CD4-positive, alpha-beta memory T cell (primary cell): ENCODE measurements around the gene PDSS2. TPM values are rescaled to one million over a fixed set of nuclear protein-coding genes. Genes with fewer than 3 reads are reported as not detected.

Experiments used
- CTCF ChIA-PET: fragments of 350-600 bp; sonication (Branson Sonifier 250); formaldehyde crosslinking; loops from one replicate; lab custom pipeline; 2021; ENCODE audit warnings: inconsistent platforms; ENCODE audit not compliant: partially characterized antibody; lab: Charles Lee
- POLR2A ChIA-PET: fragments of 350-600 bp; sonication (Branson Sonifier 250); formaldehyde crosslinking; loops from one replicate; lab custom pipeline; 2021; ENCODE audit not compliant: partially characterized antibody; lab: Charles Lee
- DNase-seq, 5 donors: peaks; one replicate each; pipeline versions ENCODE4 v3.0.0 to v3.0.0-alpha.2; 2020 to 2022; ENCODE audit warnings: mixed read lengths in 1 of 5
- H3K27ac ChIP-seq: one replicate; pipeline ENCODE4 v1.7.0; 2013; ENCODE audit warnings: low read depth, low read length
- H3K27me3 ChIP-seq: 2 replicates; pipeline ENCODE4 v1.7.0; 2013; ENCODE audit warnings: mild to moderate bottlenecking, low read length, moderate library complexity; ENCODE audit not compliant: insufficient read depth
- H3K36me3 ChIP-seq: 2 replicates; pipeline ENCODE4 v1.7.0; 2013; ENCODE audit warnings: mild to moderate bottlenecking, low read length, moderate library complexity; ENCODE audit not compliant: insufficient read depth
- H3K4me1 ChIP-seq: 2 replicates; pipeline ENCODE4 v1.7.0; 2013; ENCODE audit warnings: mild to moderate bottlenecking, low read length, moderate library complexity; ENCODE audit not compliant: insufficient read depth
- H3K4me3 ChIP-seq, 2 donors: one replicate each; pipeline ENCODE4 v1.7.0; 2013; ENCODE audit warnings: low read length in 2 of 2, mild to moderate bottlenecking in 1 of 2
- H3K9me3 ChIP-seq, 2 donors: one replicate each; pipeline ENCODE4 v1.7.0; 2013; ENCODE audit warnings: low read length in 2 of 2, control low read depth in 1 of 2; ENCODE audit not compliant: control insufficient read depth in 1 of 2
- H3K27ac Mint-ChIP-seq, 7 donors: one replicate each; pipeline ENCODE4 v1.8.0; 2020 to 2021; ENCODE audit warnings: mixed read lengths in 7 of 7, mild to moderate bottlenecking in 6 of 7, inconsistent platforms in 3 of 7, moderate library complexity in 3 of 7
- H3K27me3 Mint-ChIP-seq, 2 donors: one replicate each; pipeline ENCODE4 v1.8.0; 2020 to 2021; ENCODE audit warnings: mixed read lengths in 2 of 2
- H3K36me3 Mint-ChIP-seq, 2 donors: one replicate each; pipeline ENCODE4 v1.8.0; 2020 to 2021; ENCODE audit warnings: mixed read lengths in 2 of 2, inconsistent platforms in 1 of 2, mild to moderate bottlenecking in 1 of 2
- H3K4me1 Mint-ChIP-seq, 4 donors: one replicate each; pipeline ENCODE4 v1.8.0; 2020 to 2021; ENCODE audit warnings: mixed read lengths in 4 of 4, mild to moderate bottlenecking in 1 of 4
- H3K4me3 Mint-ChIP-seq, 8 donors: one replicate each; pipeline ENCODE4 v1.8.0; 2020 to 2021; ENCODE audit warnings: mixed read lengths in 8 of 8, mild to moderate bottlenecking in 7 of 8, moderate library complexity in 6 of 8, inconsistent platforms in 3 of 8
- H3K9me3 Mint-ChIP-seq, 8 donors: one replicate each; pipeline ENCODE4 v1.8.0; 2020 to 2021; ENCODE audit warnings: mixed read lengths in 8 of 8, mild to moderate bottlenecking in 5 of 8, inconsistent platforms in 3 of 8, moderate library complexity in 1 of 8
- intact Hi-C: fragments of 100-400 bp; cut with micrococcal nuclease; formaldehyde crosslinking; loops from one replicate; pipeline ENCODE4 v1.15.1; 2023
- polyA plus RNA-seq, 2 donors: library from polyadenylated mRNA; unstranded; fragments of 300-500 nt; fragmentation: Illumina TruSeq; gene quantifications; one replicate each; pipeline ENCODE4 v1.2.3, GENCODE V29; 2021
- total RNA-seq, 2 experiments: library from RNA; stranded (reverse); gene quantifications; one replicate each; pipeline ENCODE4 v1.2.3, GENCODE V29; 2021

Gene PDSS2
- total and polyA plus RNA-seq, 4 experiments from 2014 or later = 10.0 to 14.3 (median 12.2) TPM

- Histone ChIP-seq H3K27me3 (no peaks in the 10 kb centered on the region), H3K4me1 (no peaks in the 10 kb centered on the region), H3K4me3 (no peak overlapping the region), H3K27ac (no peak overlapping the region), H3K36me3 (no peaks in the 10 kb centered on the region), H3K9me3 (no peaks in the 10 kb centered on the region)
- no peaks in the 10 kb centered on the region for H3K27me3 Mint-ChIP-seq
- ChIA-PET POLR2A (no interaction called here), CTCF (no interaction called here)
- H3K9me3 Mint-ChIP-seq = no peaks in the 10 kb centered on the region
- intact Hi-C loops = no loop called here
- H3K4me1 Mint-ChIP-seq = peaks cover 0 to 2% (median 0%) of the 10 kb centered on the region in 4 donors
- H3K27ac Mint-ChIP-seq = no peak overlapping the region
- no peak overlapping the region for H3K4me3 Mint-ChIP-seq
- no peak for DNase-seq
- peaks cover 0 to 10% of the 10 kb centered on the region in 2 donors for H3K36me3 Mint-ChIP-seq
These were observed 105.5 kb downstream of the PDSS2 start for GRCh38 chr6:107353773-107354382.

DNA sequence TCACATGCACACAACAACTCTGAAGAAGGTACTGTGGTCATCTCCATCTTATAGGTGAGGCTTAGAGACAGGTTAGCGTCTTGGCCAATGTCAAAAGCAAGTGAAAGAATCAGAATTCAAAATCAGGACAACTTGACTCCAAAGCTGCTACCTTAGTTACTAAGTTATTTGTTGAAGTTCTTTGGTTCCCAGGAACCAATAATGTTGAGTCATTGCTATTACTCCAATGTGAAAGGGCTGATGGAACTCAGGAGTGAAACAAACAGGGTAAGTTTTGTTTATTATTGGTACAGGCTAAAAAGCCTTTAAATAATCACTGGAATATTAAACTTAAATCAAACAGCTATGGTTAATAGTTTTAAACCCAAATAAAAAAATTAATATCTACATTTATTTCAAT lies 111.1 kb downstream of the PDSS2 start:
- H3K9me3 Mint-ChIP-seq = no peaks in the 10 kb centered on the region
- intact Hi-C loops = no loop called here
- no peak overlapping the region for H3K27ac Mint-ChIP-seq
- no peaks in the 10 kb centered on the region for H3K27me3 Mint-ChIP-seq
- Histone ChIP-seq H3K4me1 (no peaks in the 10 kb centered on the region), H3K27me3 (no peaks in the 10 kb centered on the region), H3K9me3 (no peaks in the 10 kb centered on the region), H3K27ac (no peak overlapping the region), H3K4me3 (no peak overlapping the region), H3K36me3 (no peaks in the 10 kb centered on the region)
- POLR2A ChIA-PET = no interaction called here
- peaks cover 0 to 3% (median under 1%) of the 10 kb centered on the region in 4 donors for H3K4me1 Mint-ChIP-seq
- no peak overlapping the region for H3K4me3 Mint-ChIP-seq
- DNase-seq = no peak
- CTCF ChIA-PET = no interaction called here
- peaks cover 0 to 6% of the 10 kb centered on the region in 2 donors for H3K36me3 Mint-ChIP-seq

- ChIA-PET CTCF (no interaction called here), POLR2A (no interaction called here)
- Mint-ChIP-seq H3K27me3 (no peaks in the 10 kb centered on the region), H3K27ac (peak overlapping the region in 1 of 7 donors; percentile 18), H3K9me3 (peaks cover 0 to 2% (median 0%) of the 10 kb centered on the region in 8 donors), H3K36me3 (peaks cover 0 to 6% of the 10 kb centered on the region in 2 donors), H3K4me1 (peaks cover 0 to 3% (median 1%) of the 10 kb centered on the region in 4 donors), H3K4me3 (no peak overlapping the region)
- H3K4me1 ChIP-seq = no peaks in the 10 kb centered on the region
- DNase-seq = no peak
- H3K27ac ChIP-seq = no peak overlapping the region
- H3K9me3 ChIP-seq = no peaks in the 10 kb centered on the region
- no peaks in the 10 kb centered on the region for H3K27me3 ChIP-seq
- no peak overlapping the region for H3K4me3 ChIP-seq
- intact Hi-C loops = no loop called here
- no peaks in the 10 kb centered on the region for H3K36me3 ChIP-seq
These were observed 114.0 kb downstream of the PDSS2 start for GRCh38 chr6:107345393-107345792.

- H3K9me3 Mint-ChIP-seq = peaks cover 0 to 2% (median 0%) of the 10 kb centered on the region in 8 donors
- H3K27me3 Mint-ChIP-seq = no peaks in the 10 kb centered on the region
These were observed 114.4 kb downstream of the PDSS2 start for GRCh38 chr6:107344981-107345380.

GRCh38 chr6:107344383-107344782 lies 115.0 kb downstream of the PDSS2 start:
- H3K4me1 Mint-ChIP-seq = peaks cover 0 to 3% (median 1%) of the 10 kb centered on the region in 4 donors
- peaks cover 0 to 2% (median 0%) of the 10 kb centered on the region in 8 donors for H3K9me3 Mint-ChIP-seq
- no peak overlapping the region for H3K4me3 Mint-ChIP-seq
- Histone ChIP-seq H3K9me3 (no peaks in the 10 kb centered on the region), H3K4me1 (no peaks in the 10 kb centered on the region), H3K27ac (no peak overlapping the region), H3K36me3 (no peaks in the 10 kb centered on the region), H3K27me3 (no peaks in the 10 kb centered on the region), H3K4me3 (no peak overlapping the region)
- no peak for DNase-seq
- H3K36me3 Mint-ChIP-seq = no peaks in the 10 kb centered on the region
- ChIA-PET POLR2A (no interaction called here), CTCF (no interaction called here)
- H3K27ac Mint-ChIP-seq = no peak overlapping the region
- no peaks in the 10 kb centered on the region for H3K27me3 Mint-ChIP-seq
- intact Hi-C loops = no loop called here

More at GRCh38 chr6:107344981-107345380, 114.4 kb downstream of the PDSS2 start:
- no peak overlapping the region for H3K27ac Mint-ChIP-seq
- peaks cover 0 to 3% (median 1%) of the 10 kb centered on the region in 4 donors for H3K4me1 Mint-ChIP-seq
- H3K4me3 ChIP-seq = no peak overlapping the region
- peaks cover 0 to 4% of the 10 kb centered on the region in 2 donors for H3K36me3 Mint-ChIP-seq
- CTCF ChIA-PET = no interaction called here
- no peaks in the 10 kb centered on the region for H3K9me3 ChIP-seq
- DNase-seq = no peak
- no peak overlapping the region for H3K27ac ChIP-seq
- intact Hi-C loops = no loop called here
- no peak overlapping the region for H3K4me3 Mint-ChIP-seq
- H3K4me1 ChIP-seq = no peaks in the 10 kb centered on the region
- H3K27me3 ChIP-seq = no peaks in the 10 kb centered on the region
- POLR2A ChIA-PET = no interaction called here
- H3K36me3 ChIP-seq = no peaks in the 10 kb centered on the region

- Mint-ChIP-seq H3K36me3 (no peaks in the 10 kb centered on the region), H3K27ac (no peak overlapping the region), H3K27me3 (no peaks in the 10 kb centered on the region), H3K4me1 (peaks cover 0 to 3% (median 1%) of the 10 kb centered on the region in 4 donors), H3K4me3 (no peak overlapping the region), H3K9me3 (peaks cover 0 to 2% (median 0%) of the 10 kb centered on the region in 8 donors)
- POLR2A ChIA-PET = no interaction called here
- DNase-seq = no peak
- Histone ChIP-seq H3K9me3 (no peaks in the 10 kb centered on the region), H3K4me3 (no peak overlapping the region), H3K27me3 (no peaks in the 10 kb centered on the region), H3K4me1 (no peaks in the 10 kb centered on the region), H3K36me3 (no peaks in the 10 kb centered on the region), H3K27ac (no peak overlapping the region)
- CTCF ChIA-PET = no interaction called here
- intact Hi-C loops = no loop called here
These were observed 117.2 kb downstream of the PDSS2 start for GRCh38 chr6:107342144-107342543.

DNA sequence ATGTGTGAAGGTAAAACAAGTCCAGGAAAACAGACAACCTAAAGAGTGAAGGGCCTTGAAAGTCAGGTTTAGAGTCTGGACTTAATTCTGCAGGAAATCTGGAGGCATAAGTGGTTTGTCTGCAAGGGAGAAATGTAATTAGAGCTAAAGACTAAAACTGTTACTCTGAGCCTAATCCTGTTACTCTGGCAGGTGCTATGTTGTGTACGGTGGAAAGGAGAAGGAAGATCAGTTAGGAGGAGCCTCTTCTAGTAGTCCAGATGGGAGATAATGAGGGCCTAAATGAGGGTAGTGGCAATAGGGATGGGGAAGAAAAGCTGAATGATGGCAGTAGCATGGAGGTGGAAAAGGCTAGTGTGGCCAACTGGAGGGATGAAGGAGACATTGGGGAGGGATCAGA lies 118.5 kb downstream of the PDSS2 start:
- no peaks in the 10 kb centered on the region for H3K27me3 Mint-ChIP-seq
- no peaks in the 10 kb centered on the region for H3K36me3 ChIP-seq
- H3K4me3 Mint-ChIP-seq = no peak overlapping the region
- no peaks in the 10 kb centered on the region for H3K27me3 ChIP-seq
- no peak overlapping the region for H3K4me3 ChIP-seq
- peaks cover 0 to 3% (median 1%) of the 10 kb centered on the region in 4 donors for H3K4me1 Mint-ChIP-seq
- H3K4me1 ChIP-seq = no peaks in the 10 kb centered on the region
- H3K27ac Mint-ChIP-seq = no peak overlapping the region
- H3K9me3 Mint-ChIP-seq = peaks cover 0 to 2% (median 0%) of the 10 kb centered on the region in 8 donors
- ChIA-PET CTCF (no interaction called here), POLR2A (no interaction called here)
- intact Hi-C loops = no loop called here
- H3K36me3 Mint-ChIP-seq = no peaks in the 10 kb centered on the region
- no peaks in the 10 kb centered on the region for H3K9me3 ChIP-seq
- no peak for DNase-seq
- no peak overlapping the region for H3K27ac ChIP-seq
